ENCODE measurements around the gene HSPA4L. TPM values are rescaled to one million over a fixed set of nuclear protein-coding genes. Genes with fewer than 3 reads are reported as not detected.

HSPA4L gene
- total and polyA plus RNA-seq, 5 donors from 2014 or later, result not detected

DNA sequence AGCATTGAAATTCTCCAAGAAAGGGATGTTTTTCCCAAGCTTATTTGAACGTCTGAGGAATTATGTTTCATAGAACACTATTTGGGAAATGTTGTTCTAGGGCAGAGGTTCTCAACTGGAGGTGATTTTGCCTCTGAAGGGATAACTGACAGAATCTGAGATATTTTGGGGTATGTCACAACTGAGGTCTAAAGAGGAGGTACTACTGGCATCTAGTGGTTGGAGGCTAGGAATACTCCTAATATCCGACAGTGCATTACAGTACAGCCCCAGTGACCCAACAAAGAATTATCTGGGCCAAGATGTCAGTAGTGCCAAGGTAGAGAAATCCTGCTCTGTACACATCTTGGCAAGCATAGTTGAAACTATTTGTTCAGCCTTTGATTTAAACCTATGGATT lies 6.4 kb downstream of the HSPA4L start:
- ATAC-seq (ENCODE audit: low read depth in 2 of 2) (no peak), DNase-seq (no peak)
- Histone ChIP-seq H3K4me3 (ENCODE audit: low read depth, low read length) (no peak overlapping the region), H3K27me3 (ENCODE audit: control insufficient read depth, insufficient read depth, low read length) (peaks cover 16% of the 10 kb centered on the region), H3K27ac (ENCODE audit: insufficient read depth, low read length, poor library complexity, severe bottlenecking) (no peak overlapping the region), H3K4me1 (ENCODE audit: control insufficient read depth, insufficient read depth, low read length, poor library complexity, severe bottlenecking) (no peaks in the 10 kb centered on the region), H3K9me3 (ENCODE audit: control insufficient read depth in 2 of 2, low read length in 2 of 2) (no peaks in the 10 kb centered on the region), H3K36me3 (ENCODE audit: control insufficient read depth, insufficient read depth, low read length) (no peaks in the 10 kb centered on the region)
- Mint-ChIP-seq H3K36me3 (no peaks in the 10 kb centered on the region), H3K4me1 (no peaks in the 10 kb centered on the region), H3K4me3 (no peak overlapping the region), H3K27me3 (peaks cover 49% of the 10 kb centered on the region), H3K27ac (no peak overlapping the region), H3K9me3 (peaks cover 0 to 3% (median 0%) of the 10 kb centered on the region in 7 donors)

DNA sequence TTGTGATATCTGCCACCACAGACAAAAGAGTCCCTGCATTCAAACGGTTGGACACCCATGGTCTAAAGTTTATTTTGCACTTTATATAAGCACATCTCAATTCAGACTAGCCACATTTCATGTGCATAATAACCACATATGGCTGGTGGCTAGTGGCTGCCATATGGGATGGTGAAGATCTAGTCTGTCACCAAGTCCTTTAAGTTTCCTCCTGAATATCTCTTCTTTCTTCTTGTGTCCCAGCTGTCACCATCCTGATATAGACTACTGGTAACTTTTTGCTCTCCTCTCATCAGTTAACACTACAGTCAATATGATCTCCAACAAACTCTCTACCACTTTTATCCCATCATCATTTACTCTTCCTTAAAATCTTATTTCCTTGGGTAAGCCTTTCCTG lies 9.3 kb downstream of the HSPA4L start:
- no peak overlapping the region for H3K4me3 Mint-ChIP-seq
- Histone ChIP-seq H3K36me3 (ENCODE audit: control insufficient read depth, insufficient read depth, low read length) (no peaks in the 10 kb centered on the region), H3K9me3 (ENCODE audit: control insufficient read depth in 2 of 2, low read length in 2 of 2) (no peaks in the 10 kb centered on the region), H3K27me3 (ENCODE audit: control insufficient read depth, insufficient read depth, low read length) (peaks cover 12% of the 10 kb centered on the region), H3K4me3 (ENCODE audit: low read depth, low read length) (no peak overlapping the region), H3K4me1 (ENCODE audit: control insufficient read depth, insufficient read depth, low read length, poor library complexity, severe bottlenecking) (no peaks in the 10 kb centered on the region), H3K27ac (ENCODE audit: insufficient read depth, low read length, poor library complexity, severe bottlenecking) (no peak overlapping the region)
- peaks cover 42% of the 10 kb centered on the region for H3K27me3 Mint-ChIP-seq
- H3K4me1 Mint-ChIP-seq, result no peaks in the 10 kb centered on the region
- ATAC-seq (ENCODE audit: low read depth in 2 of 2) (no peak), DNase-seq (no peak)
- peaks cover 0 to 3% (median 0%) of the 10 kb centered on the region in 7 donors for H3K9me3 Mint-ChIP-seq
- H3K36me3 Mint-ChIP-seq, result no peaks in the 10 kb centered on the region
- no peak overlapping the region for H3K27ac Mint-ChIP-seq

DNA sequence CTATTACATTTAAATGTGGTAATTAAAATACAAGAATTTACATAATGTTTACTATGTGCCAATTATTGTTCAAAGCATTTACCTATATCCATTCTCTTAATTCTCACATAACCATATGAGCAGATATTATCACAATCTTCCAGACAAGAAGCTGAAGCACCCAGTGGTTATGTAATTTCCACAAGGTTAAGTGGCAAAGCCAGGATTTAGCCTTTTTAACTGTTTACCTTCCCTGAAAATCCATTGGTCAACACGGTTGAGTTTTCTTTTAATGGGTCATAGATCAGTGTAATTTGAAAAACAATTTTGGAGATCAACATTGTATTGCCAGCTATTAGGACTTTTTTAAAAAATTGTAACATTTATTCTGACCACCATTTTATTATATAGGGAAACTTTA lies 11.4 kb downstream of the HSPA4L start:
- Histone ChIP-seq H3K9me3 (ENCODE audit: control insufficient read depth in 2 of 2, low read length in 2 of 2) (no peaks in the 10 kb centered on the region), H3K36me3 (ENCODE audit: control insufficient read depth, insufficient read depth, low read length) (no peaks in the 10 kb centered on the region), H3K4me3 (ENCODE audit: low read depth, low read length) (no peak overlapping the region), H3K4me1 (ENCODE audit: control insufficient read depth, insufficient read depth, low read length, poor library complexity, severe bottlenecking) (no peaks in the 10 kb centered on the region), H3K27me3 (ENCODE audit: control insufficient read depth, insufficient read depth, low read length) (peaks cover 12% of the 10 kb centered on the region), H3K27ac (ENCODE audit: insufficient read depth, low read length, poor library complexity, severe bottlenecking) (no peak overlapping the region)
- Mint-ChIP-seq H3K27me3 (peaks cover 35% of the 10 kb centered on the region), H3K27ac (no peak overlapping the region), H3K9me3 (peaks cover 0 to 3% (median 0%) of the 10 kb centered on the region in 7 donors), H3K36me3 (no peaks in the 10 kb centered on the region), H3K4me3 (no peak overlapping the region), H3K4me1 (no peaks in the 10 kb centered on the region)
- no peak for ATAC-seq (ENCODE audit: low read depth in 2 of 2)
- DNase-seq, result no peak

DNA sequence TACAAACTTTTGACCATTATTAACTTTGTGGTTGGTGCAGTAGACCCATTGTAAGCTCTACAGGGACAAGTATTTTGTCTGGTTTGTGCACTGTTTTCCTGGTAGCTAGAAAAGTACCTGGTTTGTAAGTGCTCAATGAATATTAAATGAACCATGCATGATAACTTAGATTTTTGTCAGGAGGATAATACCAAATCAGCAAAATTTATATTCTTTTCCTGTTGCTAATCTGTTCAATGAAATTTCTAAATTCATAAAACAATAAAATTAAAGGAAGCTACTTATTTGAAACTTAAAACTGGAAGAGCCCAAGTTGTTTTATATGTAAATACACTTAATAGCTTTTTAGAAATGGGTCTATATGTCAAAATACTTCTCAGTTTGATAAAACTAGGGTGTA lies 17.6 kb downstream of the HSPA4L start:
- peaks cover 0 to 1% (median 0%) of the 10 kb centered on the region in 7 donors for H3K9me3 Mint-ChIP-seq
- H3K4me3 ChIP-seq (ENCODE audit: low read depth, low read length), result no peak overlapping the region
- no peak overlapping the region for H3K4me3 Mint-ChIP-seq
- H3K27me3 ChIP-seq (ENCODE audit: control insufficient read depth, insufficient read depth, low read length), result peaks cover 9% of the 10 kb centered on the region
- no peaks in the 10 kb centered on the region for H3K36me3 ChIP-seq (ENCODE audit: control insufficient read depth, insufficient read depth, low read length)
- no peak for ATAC-seq (ENCODE audit: low read depth in 2 of 2)
- no peaks in the 10 kb centered on the region for H3K36me3 Mint-ChIP-seq
- no peaks in the 10 kb centered on the region for H3K4me1 Mint-ChIP-seq
- no peaks in the 10 kb centered on the region for H3K4me1 ChIP-seq (ENCODE audit: control insufficient read depth, insufficient read depth, low read length, poor library complexity, severe bottlenecking)
- H3K9me3 ChIP-seq (ENCODE audit: control insufficient read depth in 2 of 2, low read length in 2 of 2), result no peaks in the 10 kb centered on the region
- H3K27me3 Mint-ChIP-seq, result peaks cover 29% of the 10 kb centered on the region
- DNase-seq, result no peak
- no peak overlapping the region for H3K27ac ChIP-seq (ENCODE audit: insufficient read depth, low read length, poor library complexity, severe bottlenecking)
- no peak overlapping the region for H3K27ac Mint-ChIP-seq

DNA sequence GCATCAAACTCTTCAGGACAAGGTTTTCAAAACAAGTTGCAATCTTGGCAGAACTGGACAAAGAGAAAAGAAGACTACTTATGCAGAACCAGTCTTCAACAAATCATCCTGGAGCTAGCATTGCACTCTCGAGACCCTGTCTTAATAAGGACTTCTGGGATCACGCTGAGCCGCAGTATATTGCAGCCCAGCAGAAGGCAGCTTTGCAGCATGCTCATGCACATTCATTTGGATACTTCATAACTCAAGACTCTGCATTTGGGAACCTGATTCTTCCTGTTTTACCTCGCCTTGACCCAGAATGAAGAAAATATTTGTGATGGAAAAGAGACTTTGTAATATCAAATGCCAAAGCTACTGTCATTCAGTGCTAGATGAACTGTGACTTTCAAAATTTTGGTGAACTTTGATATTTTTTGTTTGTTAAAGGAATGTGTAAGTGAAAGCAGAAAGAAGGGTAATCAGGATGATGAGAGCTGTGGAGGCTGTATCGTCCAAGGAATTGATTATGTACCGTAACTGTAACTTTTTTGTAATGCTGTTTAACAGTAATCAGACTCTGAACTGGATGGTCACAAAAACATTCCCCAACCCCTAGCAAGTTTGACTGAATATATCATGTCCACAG lies 27.2 kb downstream of the HSPA4L start:
- Histone ChIP-seq H3K4me1 (ENCODE audit: control insufficient read depth, insufficient read depth, low read length, poor library complexity, severe bottlenecking) (no peaks in the 10 kb centered on the region), H3K27me3 (ENCODE audit: control insufficient read depth, insufficient read depth, low read length) (peaks cover 3% of the 10 kb centered on the region), H3K4me3 (ENCODE audit: low read depth, low read length) (no peak overlapping the region), H3K36me3 (ENCODE audit: control insufficient read depth, insufficient read depth, low read length) (no peaks in the 10 kb centered on the region), H3K9me3 (ENCODE audit: control insufficient read depth in 2 of 2, low read length in 2 of 2) (no peaks in the 10 kb centered on the region), H3K27ac (ENCODE audit: insufficient read depth, low read length, poor library complexity, severe bottlenecking) (no peak overlapping the region)
- ATAC-seq (ENCODE audit: low read depth in 2 of 2) (no peak), DNase-seq (no peak)
- Mint-ChIP-seq H3K4me1 (no peaks in the 10 kb centered on the region), H3K4me3 (no peak overlapping the region), H3K9me3 (no peaks in the 10 kb centered on the region), H3K27ac (no peak overlapping the region), H3K36me3 (no peaks in the 10 kb centered on the region), H3K27me3 (peaks cover 26% of the 10 kb centered on the region)

DNA sequence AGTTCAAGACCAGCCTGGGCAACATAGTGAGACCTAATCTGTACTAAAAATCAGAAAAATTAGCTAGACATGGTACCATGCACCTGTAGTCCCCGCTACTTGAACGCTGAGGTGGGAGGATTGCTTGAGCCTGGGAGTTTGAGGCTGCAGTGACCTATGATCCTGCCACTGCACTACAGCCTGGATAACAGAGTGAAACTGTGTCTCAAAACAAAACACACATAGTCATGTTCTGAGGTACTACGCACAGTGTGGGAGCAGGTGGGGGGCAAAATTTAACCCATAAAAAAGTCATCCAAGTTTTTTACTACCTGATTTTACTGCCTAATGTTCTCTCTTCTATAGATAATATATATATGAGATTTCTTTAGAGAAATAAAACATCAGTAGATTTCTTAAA lies 28.4 kb downstream of the HSPA4L start:
- Mint-ChIP-seq H3K27ac (no peak overlapping the region), H3K27me3 (peaks cover 26% of the 10 kb centered on the region), H3K9me3 (no peaks in the 10 kb centered on the region), H3K4me1 (no peaks in the 10 kb centered on the region), H3K36me3 (no peaks in the 10 kb centered on the region), H3K4me3 (no peak overlapping the region)
- no peak for ATAC-seq (ENCODE audit: low read depth in 2 of 2)
- peaks cover 3% of the 10 kb centered on the region for H3K27me3 ChIP-seq (ENCODE audit: control insufficient read depth, insufficient read depth, low read length)
- no peaks in the 10 kb centered on the region for H3K36me3 ChIP-seq (ENCODE audit: control insufficient read depth, insufficient read depth, low read length)
- H3K9me3 ChIP-seq (ENCODE audit: control insufficient read depth in 2 of 2, low read length in 2 of 2), result no peaks in the 10 kb centered on the region
- H3K4me1 ChIP-seq (ENCODE audit: control insufficient read depth, insufficient read depth, low read length, poor library complexity, severe bottlenecking), result no peaks in the 10 kb centered on the region
- no peak for DNase-seq
- H3K4me3 ChIP-seq (ENCODE audit: low read depth, low read length), result no peak overlapping the region
- H3K27ac ChIP-seq (ENCODE audit: insufficient read depth, low read length, poor library complexity, severe bottlenecking), result no peak overlapping the region

DNA sequence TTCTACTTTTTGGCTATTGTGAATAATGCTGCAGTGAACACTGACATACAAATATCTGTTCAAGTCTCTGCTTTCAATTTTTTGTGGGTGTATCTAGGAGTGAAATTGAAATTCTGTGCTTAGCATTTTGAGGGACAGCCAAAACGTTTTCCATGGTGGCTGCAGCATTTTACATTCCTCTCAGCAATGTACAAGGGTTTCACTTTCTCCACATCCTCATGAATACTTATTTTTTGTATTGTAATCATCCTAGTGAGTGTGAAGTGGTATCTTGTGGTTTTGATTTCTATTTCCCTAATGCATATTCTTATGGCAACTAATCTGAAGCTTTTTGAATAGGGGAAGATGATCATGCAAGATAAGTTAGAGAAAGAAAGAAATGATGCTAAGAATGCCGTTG lies 40.3 kb downstream of the HSPA4L start:
- Histone ChIP-seq H3K27me3 (ENCODE audit: control insufficient read depth, insufficient read depth, low read length) (peaks cover 6% of the 10 kb centered on the region), H3K36me3 (ENCODE audit: control insufficient read depth, insufficient read depth, low read length) (no peaks in the 10 kb centered on the region), H3K27ac (ENCODE audit: insufficient read depth, low read length, poor library complexity, severe bottlenecking) (no peak overlapping the region), H3K9me3 (ENCODE audit: control insufficient read depth in 2 of 2, low read length in 2 of 2) (no peaks in the 10 kb centered on the region), H3K4me1 (ENCODE audit: control insufficient read depth, insufficient read depth, low read length, poor library complexity, severe bottlenecking) (no peaks in the 10 kb centered on the region), H3K4me3 (ENCODE audit: low read depth, low read length) (no peak overlapping the region)
- Mint-ChIP-seq H3K4me3 (no peak overlapping the region), H3K27me3 (peaks cover 18% of the 10 kb centered on the region), H3K36me3 (no peaks in the 10 kb centered on the region), H3K27ac (no peak overlapping the region), H3K4me1 (no peaks in the 10 kb centered on the region), H3K9me3 (peaks cover 0 to 2% (median 0%) of the 10 kb centered on the region in 7 donors)
- ATAC-seq (ENCODE audit: low read depth in 2 of 2) (no peak), DNase-seq (no peak)

DNA sequence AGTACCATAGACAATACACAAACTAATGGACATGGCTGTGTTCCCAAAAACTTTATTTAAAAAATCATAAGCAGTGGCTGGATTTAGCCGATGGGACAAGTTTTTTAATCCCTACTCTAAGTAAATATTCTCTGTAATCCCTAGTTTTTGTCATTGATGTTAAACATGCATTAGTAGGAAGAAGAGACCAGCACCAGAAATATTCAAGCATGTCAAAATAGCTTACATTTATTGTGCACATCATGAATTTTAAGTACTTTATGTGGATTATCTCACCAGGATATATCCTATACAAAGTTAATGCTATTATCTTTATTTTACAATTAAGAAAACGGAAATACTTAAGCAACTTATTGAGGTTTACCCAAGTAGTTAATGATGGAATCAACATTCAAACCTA lies 46.0 kb downstream of the HSPA4L start:
- Mint-ChIP-seq H3K27ac (no peak overlapping the region), H3K4me1 (no peaks in the 10 kb centered on the region), H3K27me3 (peaks cover 11% of the 10 kb centered on the region), H3K9me3 (peaks cover 0 to 4% (median 0%) of the 10 kb centered on the region in 7 donors), H3K4me3 (no peak overlapping the region), H3K36me3 (no peaks in the 10 kb centered on the region)
- no peak overlapping the region for H3K4me3 ChIP-seq (ENCODE audit: low read depth, low read length)
- H3K27me3 ChIP-seq (ENCODE audit: control insufficient read depth, insufficient read depth, low read length), result peaks cover 2% of the 10 kb centered on the region
- H3K27ac ChIP-seq (ENCODE audit: insufficient read depth, low read length, poor library complexity, severe bottlenecking), result no peak overlapping the region
- no peak for DNase-seq
- no peaks in the 10 kb centered on the region for H3K4me1 ChIP-seq (ENCODE audit: control insufficient read depth, insufficient read depth, low read length, poor library complexity, severe bottlenecking)
- H3K36me3 ChIP-seq (ENCODE audit: control insufficient read depth, insufficient read depth, low read length), result no peaks in the 10 kb centered on the region
- ATAC-seq (ENCODE audit: low read depth in 2 of 2), result no peak
- H3K9me3 ChIP-seq (ENCODE audit: control insufficient read depth in 2 of 2, low read length in 2 of 2), result no peaks in the 10 kb centered on the region
